Adipose tissue (tissue), 3 donors: ENCODE measurements around the gene DVL2. TPM values are rescaled to one million over a fixed set of nuclear protein-coding genes. Genes with fewer than 3 reads are reported as not detected.

Source experiments
- H3K27ac ChIP-seq: one replicate; pipeline ENCODE4 v1.5.1; 2013; ENCODE audit warnings: low read depth, low read length
- WGBS, 3 donors: extraction: QIAGEN DNeasy Blood & Tissue Kit; methylation state at CpG; one replicate each; pipeline ENCODE4 v1.1.7; 2013; 5-methylcytosine and 5-hydroxymethylcytosine counted together
- polyA plus RNA-seq, 3 donors: library from polyadenylated mRNA; stranded (reverse); fragments of 200-250 nt; gene quantifications; one replicate each; pipeline ENCODE4 v1.2.3, GENCODE V29; 2013
- donor health status: healthy with polysubstance abuse.
- donor health status: Bipolar disorder and iron deficiency.
- donor health status: healthy.

DVL2 gene
- polyA plus RNA-seq, 3 donors: 9.9 to 31.3 (median 17.2) TPM

GRCh38 chr17:7211491-7212273, 22.6 kb downstream of the DVL2 start:
- 39 to 62% (median 58%) methylated on average over 24 to 34 of the region's 37 CpGs for WGBS, 3 donors
- no peak overlapping the region for H3K27ac ChIP-seq

GRCh38 chr17:7208754-7209460, 25.4 kb downstream of the DVL2 start:
- 82 to 91% (median 85%) methylated on average over 9 of the region's 9 CpGs for WGBS, 3 donors
- H3K27ac ChIP-seq: no peak overlapping the region

- WGBS, 3 donors: 49 to 71% (median 58%) methylated on average over 21 of the region's 21 CpGs
- H3K27ac ChIP-seq: no peak overlapping the region
Measured at GRCh38 chr17:7208027-7208571, 26.2 kb downstream of the DVL2 start.

GRCh38 chr17:7207120-7208001, 27.0 kb downstream of the DVL2 start:
- 65 to 80% (median 68%) methylated on average over 21 to 24 of the region's 24 CpGs for WGBS, 3 donors
- H3K27ac ChIP-seq: no peak overlapping the region

GRCh38 chr17:7205561-7205960, 28.8 kb downstream of the DVL2 start:
- 41 to 66% (median 51%) methylated on average over 15 of the region's 15 CpGs for WGBS, 3 donors
- no peak overlapping the region for H3K27ac ChIP-seq

GRCh38 chr17:7204828-7205461, 29.4 kb downstream of the DVL2 start:
- WGBS, 3 donors: 0 to 2% (median 1%) methylated on average over 34 of the region's 34 CpGs
- no peak overlapping the region for H3K27ac ChIP-seq

- no peak overlapping the region for H3K27ac ChIP-seq
- 72 to 82% (median 81%) methylated on average over 15 of the region's 15 CpGs for WGBS, 3 donors
Measured at GRCh38 chr17:7204336-7204735, 30.0 kb downstream of the DVL2 start.

GRCh38 chr17:7203391-7203790, 30.9 kb downstream of the DVL2 start:
- 92 to 93% (median 93%) methylated on average over 16 of the region's 16 CpGs for WGBS, 3 donors
- H3K27ac ChIP-seq: no peak overlapping the region

GRCh38 chr17:7196651-7197401, 37.5 kb downstream of the DVL2 start:
- WGBS, 3 donors: 90 to 92% (median 92%) methylated on average over 22 of the region's 22 CpGs
- no peak overlapping the region for H3K27ac ChIP-seq

- WGBS, 3 donors: 93 to 95% (median 94%) methylated on average over 12 of the region's 12 CpGs
Measured at GRCh38 chr17:7195971-7196370, 38.3 kb downstream of the DVL2 start.

GRCh38 chr17:7192271-7192937, 41.9 kb downstream of the DVL2 start:
- H3K27ac ChIP-seq: no peak overlapping the region
- WGBS, 3 donors: 74 to 77% (median 76%) methylated on average over 12 of the region's 12 CpGs

More at GRCh38 chr17:7195971-7196370, 38.3 kb downstream of the DVL2 start:
- H3K27ac ChIP-seq: no peak overlapping the region

GRCh38 chr17:7191571-7192270, 42.6 kb downstream of the DVL2 start:
- no peak overlapping the region for H3K27ac ChIP-seq
- 74 to 80% (median 75%) methylated on average over 26 of the region's 26 CpGs for WGBS, 3 donors

GRCh38 chr17:7191069-7191468, 43.2 kb downstream of the DVL2 start:
- WGBS, 3 donors: 89 to 95% (median 92%) methylated on average over 12 of the region's 12 CpGs
- no peak overlapping the region for H3K27ac ChIP-seq

- 86 to 92% (median 89%) methylated on average over 12 to 14 of the region's 14 CpGs for WGBS, 3 donors
- no peak overlapping the region for H3K27ac ChIP-seq
Measured at GRCh38 chr17:7190276-7190917, 43.9 kb downstream of the DVL2 start.

GRCh38 chr17:7186241-7186640, 48.1 kb downstream of the DVL2 start:
- 59 to 62% (median 61%) methylated on average over 7 of the region's 7 CpGs for WGBS, 3 donors
- no peak overlapping the region for H3K27ac ChIP-seq

- no peak overlapping the region for H3K27ac ChIP-seq
- WGBS, 3 donors: 87 to 93% (median 88%) methylated on average over 6 of the region's 6 CpGs
Measured at GRCh38 chr17:7184647-7185046, 49.7 kb downstream of the DVL2 start.
